SH-SY5Y (cell line): ENCODE measurements around the gene COL6A1.

Experiments
- GATA2 ChIP-seq: IDR thresholded peaks from 2 replicates; pipeline ENCODE4 v1.6.1; 2011; ENCODE audit warnings: mild to moderate bottlenecking, low read depth, low read length
- GATA3 ChIP-seq: IDR thresholded peaks from 2 replicates; pipeline ENCODE4 v1.6.1; 2011; ENCODE audit warnings: low read depth, mild to moderate bottlenecking, low read length, moderate library complexity

- TF ChIP-seq GATA2 (no peak), GATA3 (no peak)
Observed at GRCh38 chr21:46002841-46003574, 21.4 kb downstream of the COL6A1 start.
